RWPE1 (cell line): ENCODE measurements around the gene NUDT8.

Experiments used
- CTCF ChIA-PET: fragments of 350-600 bp; sonication (Branson Sonifier 250); formaldehyde crosslinking; extraction: SDS; loops from one replicate; lab custom pipeline; 2021; lab: Yijun Ruan, JAX
- POLR2A ChIA-PET: fragments of 400-600 bp; formaldehyde crosslinking; extraction: SDS; loops from one replicate; lab custom pipeline; 2020; ENCODE audit warnings: antibody characterized with exemption; ENCODE audit not compliant: low non-redundant PET; lab: Yijun Ruan, JAX
- DNase-seq: peaks from one replicate; pipeline ENCODE4 v3.0.0; 2012; ENCODE audit warnings: low spot score
- H3K27ac ChIP-seq: fragments of 450-650 bp; 2 replicates; pipeline ENCODE4 v1.5.1; 2017
- CTCF ChIP-seq: fragments of 450-650 bp; conservative IDR thresholded peaks from 2 replicates; pipeline ENCODE4 v1.5.1; 2017; ENCODE audit warnings: low read depth, mild to moderate bottlenecking

The NUDT8 gene

GRCh38 chr11:67652965-67653845 lies 23.5 kb upstream of the NUDT8 start:
- CTCF ChIA-PET: interaction anchor here (1.2 kb wide), 1 partner anchor 7 kb away, joined by 3 read pairs; no protein-coding TSS in a partner anchor
- H3K27ac ChIP-seq: no peak overlapping the region
- POLR2A ChIA-PET: no interaction called here
- no peak for DNase-seq
- no peak for TF ChIP-seq CTCF

- CTCF ChIA-PET: interaction anchor here (0.6 kb wide), 1 partner anchor 553 kb away, joined by 3 read pairs; no protein-coding TSS in a partner anchor
- no peak for TF ChIP-seq CTCF
- no peak overlapping the region for H3K27ac ChIP-seq
- DNase-seq: no peak
- POLR2A ChIA-PET: no interaction called here
Measured at GRCh38 chr11:67651976-67652781, 22.4 kb upstream of the NUDT8 start.

- no peak for TF ChIP-seq CTCF
- DNase-seq: no peak
- ChIA-PET POLR2A (interaction anchor here (0.6 kb wide), 1 partner anchor 22 kb away, joined by 5 read pairs; no protein-coding TSS in a partner anchor), CTCF (interaction anchor here (1.3 kb wide), 1 partner anchor 10 kb away, joined by 4 read pairs; no protein-coding TSS in a partner anchor)
- no peak overlapping the region for H3K27ac ChIP-seq
Measured at GRCh38 chr11:67649634-67650510, 20.1 kb upstream of the NUDT8 start.

- H3K27ac ChIP-seq: no peak overlapping the region
- ChIA-PET CTCF (no interaction called here), POLR2A (no interaction called here)
- TF ChIP-seq CTCF: no peak
- no peak for DNase-seq
Measured at GRCh38 chr11:67648796-67649613, 19.3 kb upstream of the NUDT8 start.

- ChIA-PET POLR2A (no interaction called here), CTCF (no interaction called here)
- TF ChIP-seq CTCF: no peak
- no peak for DNase-seq
- H3K27ac ChIP-seq: no peak overlapping the region
Measured at GRCh38 chr11:67648140-67648795, 18.5 kb upstream of the NUDT8 start.
